Fibroblast of lung (primary cell): Measurements from ENCODE around the gene SLIT3.

ENCODE experiments used
- EZH2 ChIP-seq: IDR thresholded peaks from 2 replicates; pipeline ENCODE4 v1.5.1; 2012; ENCODE audit warnings: low read length, control low read depth, mild to moderate bottlenecking; ENCODE audit errors: missing control alignments
- TF ChIP-seq, protein P1 (sequence below), 2 donors: IDR thresholded peaks in 1 of 2; conservative IDR thresholded peaks in 1 of 2; 1 replicate in 1 of 2; 2 replicates in 1 of 2; pipeline ENCODE4 v1.5.1; 2011 to 2012; ENCODE audit warnings: low read length in 2 of 2, control low read depth in 1 of 2, inconsistent platforms in 1 of 2, low read depth in 1 of 2, mild to moderate bottlenecking in 1 of 2

DNA sequence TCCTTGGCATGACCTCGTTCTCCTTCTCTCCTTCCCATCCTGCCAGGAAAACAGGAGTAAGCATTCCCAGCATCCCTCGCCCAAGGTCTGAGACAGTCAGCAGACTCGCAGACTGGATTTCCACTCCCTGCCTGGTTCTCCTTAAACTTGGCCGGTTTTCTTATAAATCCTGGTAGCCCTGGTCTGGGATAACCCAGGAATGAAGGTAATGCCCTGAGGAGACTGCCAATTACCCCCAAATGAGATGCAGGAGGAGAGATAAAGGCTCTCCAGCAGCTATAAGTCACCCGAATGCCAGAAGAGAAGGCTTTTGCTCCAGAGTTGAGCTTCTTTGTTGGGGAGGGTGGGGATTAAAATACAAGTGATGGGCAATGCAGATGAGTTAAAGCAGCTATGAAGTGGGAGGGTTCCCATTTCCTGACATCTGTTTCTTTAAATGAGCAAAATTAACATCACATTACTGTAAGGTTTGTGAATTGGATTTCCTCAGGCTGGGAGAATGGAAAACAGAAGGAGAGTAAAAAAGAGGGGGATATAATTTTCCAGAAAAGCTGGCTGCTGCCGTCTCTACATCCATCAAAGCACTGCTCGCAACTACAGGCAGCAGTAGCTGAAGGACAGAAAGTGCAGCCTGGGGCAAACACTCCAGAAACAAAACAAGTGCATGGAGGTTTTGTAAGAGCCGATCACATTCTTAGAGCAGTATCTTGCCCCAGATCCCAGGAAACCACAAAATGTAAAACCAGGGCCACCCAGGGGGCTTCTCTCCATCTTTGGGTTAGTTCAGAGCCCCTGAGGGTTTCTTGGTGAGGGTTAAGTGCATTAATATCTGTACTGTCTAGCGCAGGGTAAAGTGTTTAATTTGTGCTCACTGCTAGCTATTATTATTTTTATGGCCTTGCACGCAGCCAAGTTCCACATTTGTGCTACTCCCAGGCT, 544.2 kb downstream of the SLIT3 start:
- no peak for TF ChIP-seq EZH2
- TF ChIP-seq, protein P1, sequence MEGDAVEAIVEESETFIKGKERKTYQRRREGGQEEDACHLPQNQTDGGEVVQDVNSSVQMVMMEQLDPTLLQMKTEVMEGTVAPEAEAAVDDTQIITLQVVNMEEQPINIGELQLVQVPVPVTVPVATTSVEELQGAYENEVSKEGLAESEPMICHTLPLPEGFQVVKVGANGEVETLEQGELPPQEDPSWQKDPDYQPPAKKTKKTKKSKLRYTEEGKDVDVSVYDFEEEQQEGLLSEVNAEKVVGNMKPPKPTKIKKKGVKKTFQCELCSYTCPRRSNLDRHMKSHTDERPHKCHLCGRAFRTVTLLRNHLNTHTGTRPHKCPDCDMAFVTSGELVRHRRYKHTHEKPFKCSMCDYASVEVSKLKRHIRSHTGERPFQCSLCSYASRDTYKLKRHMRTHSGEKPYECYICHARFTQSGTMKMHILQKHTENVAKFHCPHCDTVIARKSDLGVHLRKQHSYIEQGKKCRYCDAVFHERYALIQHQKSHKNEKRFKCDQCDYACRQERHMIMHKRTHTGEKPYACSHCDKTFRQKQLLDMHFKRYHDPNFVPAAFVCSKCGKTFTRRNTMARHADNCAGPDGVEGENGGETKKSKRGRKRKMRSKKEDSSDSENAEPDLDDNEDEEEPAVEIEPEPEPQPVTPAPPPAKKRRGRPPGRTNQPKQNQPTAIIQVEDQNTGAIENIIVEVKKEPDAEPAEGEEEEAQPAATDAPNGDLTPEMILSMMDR (conservative IDR thresholded peaks at IDR 0.05 in 1 of 2, IDR thresholded peaks at IDR 0.05 in 1 of 2; ENCODE audit: low read depth in 1 of 2, low read length in 2 of 2), result no peak
